Mucosa of descending colon (tissue), 3 donors: Measurements from ENCODE around the gene TGFBRAP1. TPM values are rescaled to one million over a fixed set of nuclear protein-coding genes. Genes with fewer than 3 reads are reported as not detected.
"Not testable (repeated sequence)": the region's sequence is repeated elsewhere in the genome, so short reads cannot be mapped to it uniquely, and the experiment has no call there.

Experiments
- ATAC-seq: fragments of 200-7000 bp; cut with Tn5 transposase; one replicate; pipeline ENCODE4 v1.9.1; 2020; ENCODE audit warnings: mild to moderate bottlenecking, moderate library complexity
- DNase-seq, 3 donors: peaks; one replicate each; pipeline ENCODE4 v3.0.0-alpha.2; 2020
- H3K36me3 ChIP-seq: fragments of 200-600 bp; one replicate; pipeline ENCODE4 v1.8.0; 2021; ENCODE audit warnings: low read depth, mild to moderate bottlenecking
- H3K4me1 ChIP-seq: fragments of 200-600 bp; one replicate; pipeline ENCODE4 v1.8.0; 2021; ENCODE audit warnings: low read depth, mild to moderate bottlenecking
- H3K4me3 ChIP-seq: fragments of 200-600 bp; one replicate; pipeline ENCODE4 v1.8.0; 2021; ENCODE audit warnings: mild to moderate bottlenecking
- H3K9me3 ChIP-seq: fragments of 200-600 bp; one replicate; pipeline ENCODE4 v1.8.0; 2021; ENCODE audit warnings: mild to moderate bottlenecking
- CTCF ChIP-seq: fragments of 200-600 bp; IDR thresholded peaks from one replicate; pipeline ENCODE4 v1.8.0; 2022; ENCODE audit warnings: antibody characterized with exemption, mild to moderate bottlenecking
- intact Hi-C, 2 donors: fragments of 100-400 bp; cut with DNase I in 1 of 2; cut with micrococcal nuclease in 1 of 2; formaldehyde crosslinking; loops; one replicate each; pipeline versions ENCODE4 v1.11.0 to v1.11.1; 2022; cut with DNase I, micrococcal nuclease
- total RNA-seq, 3 donors: library from RNA; stranded (reverse); fragmentation: NEBNext Ultra II Directional in 2 of 3; extraction: Animal tissue kit (Norgen Biotek cat#: 25700) in 2 of 3; gene quantifications; one replicate each; pipeline versions ENCODE4 v1.2.1 to v1.2.4, GENCODE V29; 2021 to 2023
- donor health status: DM: no; HTN: no; CAD: no; lungs with moderate emphysema.
- donor health status: DM: no; HTN: no; CAD: no.
- donor health status: DM: no; HTN: yes; CAD: no.

TGFBRAP1 gene
- total RNA-seq, 3 donors from 2014 or later, result 16.9 to 24.3 (median 20.9) TPM

- Histone ChIP-seq H3K4me3 (no peak overlapping the region), H3K9me3 (no peaks in the 10 kb centered on the region), H3K36me3 (no peaks in the 10 kb centered on the region), H3K4me1 (peaks cover 22% of the 10 kb centered on the region)
- DNase-seq (no peak), ATAC-seq (no peak)
- intact Hi-C loops, result no loop called here
- TF ChIP-seq CTCF, result no peak
Measured at GRCh38 chr2:105334211-105334610, 4.7 kb upstream of the TGFBRAP1 start.

GRCh38 chr2:105330681-105331375 lies 1.3 kb upstream of the TGFBRAP1 start:
- no peaks in the 10 kb centered on the region for H3K36me3 ChIP-seq

GRCh38 chr2:105329197-105329554 lies 359 bp downstream of the TGFBRAP1 start:
- H3K4me3 ChIP-seq, result peak overlapping the region; percentile 34
- peaks cover 16% of the 10 kb centered on the region for H3K4me1 ChIP-seq
- DNase-seq (peak in 2 of 3 donors; percentile 26 to 69), ATAC-seq (peak; percentile 24)
- intact Hi-C loops, result no loop called here
- TF ChIP-seq CTCF, result no peak
- no peaks in the 10 kb centered on the region for H3K36me3 ChIP-seq
- no peaks in the 10 kb centered on the region for H3K9me3 ChIP-seq

More at GRCh38 chr2:105330681-105331375, 1.3 kb upstream of the TGFBRAP1 start:
- DNase-seq (no peak), ATAC-seq (peak; percentile 19)
- Histone ChIP-seq H3K9me3 (no peaks in the 10 kb centered on the region), H3K4me1 (peaks cover 16% of the 10 kb centered on the region), H3K4me3 (no peak overlapping the region)
- no peak for TF ChIP-seq CTCF
- intact Hi-C loops, result no loop called here

GRCh38 chr2:105328281-105329196 lies 996 bp downstream of the TGFBRAP1 start:
- ATAC-seq (peak; percentile 59), DNase-seq (peak in 2 of 3 donors; percentile 56 to 57)
- Histone ChIP-seq H3K4me1 (peaks cover 16% of the 10 kb centered on the region), H3K9me3 (no peaks in the 10 kb centered on the region), H3K4me3 (peak overlapping the region; percentile 34), H3K36me3 (no peaks in the 10 kb centered on the region)
- TF ChIP-seq CTCF, result no peak
- intact Hi-C loops, result no loop called here

- Histone ChIP-seq H3K4me1 (peaks cover 16% of the 10 kb centered on the region), H3K9me3 (no peaks in the 10 kb centered on the region), H3K36me3 (no peaks in the 10 kb centered on the region), H3K4me3 (no peak overlapping the region)
- ATAC-seq (no peak), DNase-seq (no peak)
- intact Hi-C loops, result no loop called here
- TF ChIP-seq CTCF, result no peak
Measured at GRCh38 chr2:105327690-105328089, 1.8 kb downstream of the TGFBRAP1 start.

- intact Hi-C loops, DNase-seq, H3K36me3 ChIP-seq, ATAC-seq, H3K9me3 ChIP-seq, H3K4me3 ChIP-seq: not testable (repeated sequence)
- peaks cover 16% of the 10 kb centered on the region for H3K4me1 ChIP-seq
Measured at GRCh38 chr2:105327271-105327670, 2.3 kb downstream of the TGFBRAP1 start.
